Middle frontal gyrus (tissue), 1 donor: ENCODE measurements around the gene SMYD1.

Experiments used
- DNase-seq: peaks from one replicate; pipeline ENCODE4 v3.0.0-alpha.2; 2015; ENCODE audit warnings: low spot score; ENCODE audit errors: extremely low spot score

SMYD1 gene

GRCh38 chr2:88139804-88140203, 72.2 kb downstream of the SMYD1 start:
- DNase-seq, result no peak

- DNase-seq, result no peak
Measured at GRCh38 chr2:88141952-88142351, 74.3 kb downstream of the SMYD1 start.

- no peak for DNase-seq
Measured at GRCh38 chr2:88144271-88144670, 76.6 kb downstream of the SMYD1 start.

GRCh38 chr2:88144914-88145497, 77.4 kb downstream of the SMYD1 start:
- DNase-seq, result no peak

GRCh38 chr2:88146590-88146989, 79.0 kb downstream of the SMYD1 start:
- no peak for DNase-seq

- DNase-seq, result no peak
Measured at GRCh38 chr2:88147145-88147544, 79.5 kb downstream of the SMYD1 start.

- DNase-seq, result no peak
Measured at GRCh38 chr2:88148929-88149438, 81.4 kb downstream of the SMYD1 start.

- DNase-seq, result no peak
Measured at GRCh38 chr2:88159481-88159880, 91.9 kb downstream of the SMYD1 start.

GRCh38 chr2:88159955-88160415, 92.4 kb downstream of the SMYD1 start:
- DNase-seq, result peak; percentile 74

GRCh38 chr2:88160517-88160916, 92.9 kb downstream of the SMYD1 start:
- DNase-seq, result no peak

GRCh38 chr2:88161446-88162244, 94.0 kb downstream of the SMYD1 start:
- no peak for DNase-seq
